Measurements from ENCODE around the gene PRPF8.

Gene PRPF8

DNA sequence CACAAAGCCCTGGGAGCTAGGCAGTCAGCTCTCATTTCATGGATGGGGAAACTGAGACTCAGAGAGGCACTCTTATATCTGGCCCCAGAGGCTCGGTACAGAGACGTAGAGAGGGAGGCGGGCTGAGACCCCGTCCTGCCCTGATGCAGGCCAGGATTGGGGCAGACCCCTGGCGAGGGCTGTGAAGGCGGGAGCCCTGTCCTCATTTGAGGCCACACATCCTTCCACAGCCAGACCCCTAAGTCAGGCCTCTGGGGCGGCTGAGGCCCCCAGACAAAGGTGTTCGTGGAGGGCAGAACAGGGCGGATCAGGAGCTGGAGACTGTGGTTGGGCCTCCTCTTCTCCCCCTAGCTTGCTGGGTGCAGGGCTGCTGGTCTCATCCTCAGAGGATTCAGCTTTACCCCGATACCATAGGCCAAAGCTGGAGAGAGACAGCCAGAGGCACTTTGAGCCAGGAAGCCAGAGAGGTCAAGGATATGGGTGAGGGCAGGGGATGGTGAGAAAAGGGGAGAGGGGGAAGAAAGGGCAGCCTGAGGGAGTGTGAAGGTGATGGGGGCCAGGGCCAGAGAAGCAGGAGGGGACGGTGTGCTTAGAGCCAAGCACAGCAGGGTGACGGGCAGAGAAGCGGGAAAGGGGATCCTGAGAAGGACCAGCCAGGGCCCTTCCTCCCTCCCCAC lies 38.3 kb downstream of the PRPF8 start:
- Histone ChIP-seq H2BK12ac (ENCODE audit: low read length in 2 of 2) (peak overlapping the region; percentile 89 to 99), H3K9ac (ENCODE audit: low read length) (no peak overlapping the region), H3K4me3 (ENCODE audit: insufficient read depth in 1 of 2, low read depth in 1 of 2, low read length in 2 of 2) (no peak overlapping the region), H3K4ac (ENCODE audit: low read depth in 1 of 2, low read length in 2 of 2) (peak overlapping the region; percentile 5 to 88), H3K4me2 (ENCODE audit: low read length, poor library complexity, severe bottlenecking) (no peak overlapping the region), H2BK120ac (ENCODE audit: low read depth, low read length) (no peak overlapping the region), H3K14ac (ENCODE audit: low read length in 2 of 2) (peak overlapping the region in 1 of 2 experiments; percentile 86), H2AK5ac (ENCODE audit: low read length, severe bottlenecking) (no peak overlapping the region), H4K91ac (ENCODE audit: low read length) (peak overlapping the region; percentile 66), H2AFZ (ENCODE audit: low read depth, low read length) (no peak overlapping the region), H3K36me3 (ENCODE audit: control insufficient read depth in 1 of 2, insufficient read depth in 2 of 2, low read depth in 1 of 2, low read length in 2 of 2) (peaks cover 21 to 22% of the 10 kb centered on the region in 2 experiments), H3K23ac (ENCODE audit: low read length in 2 of 2) (no peak overlapping the region), H3K27ac (ENCODE audit: low read length, poor library complexity, severe bottlenecking) (no peak overlapping the region), H3K27me3 (ENCODE audit: control insufficient read depth in 1 of 2, insufficient read depth in 1 of 2, low read length in 2 of 2) (no peaks in the 10 kb centered on the region), H3K9me3 (ENCODE audit: control insufficient read depth, low read length) (no peaks in the 10 kb centered on the region), H2BK5ac (ENCODE audit: low read depth, low read length, poor library complexity, severe bottlenecking) (no peak overlapping the region), H3K4me1 (ENCODE audit: control insufficient read depth, insufficient read depth, low read depth, low read length) (peaks cover 56% of the 10 kb centered on the region), H3K79me1 (replicated peaks; ENCODE audit: low read length, poor library complexity, severe bottlenecking) (no peaks in the 10 kb centered on the region), H3K18ac (ENCODE audit: low read depth in 1 of 2, low read length in 2 of 2) (peak overlapping the region in 1 of 2 experiments; percentile 89), H4K8ac (ENCODE audit: low read length) (peak overlapping the region; percentile 35), H2BK15ac (ENCODE audit: low read depth, poor library complexity, severe bottlenecking) (peak overlapping the region; percentile 38)
- no peak for DNase-seq
- 94% methylated on average over 11 of the region's 13 CpGs for WGBS

DNA sequence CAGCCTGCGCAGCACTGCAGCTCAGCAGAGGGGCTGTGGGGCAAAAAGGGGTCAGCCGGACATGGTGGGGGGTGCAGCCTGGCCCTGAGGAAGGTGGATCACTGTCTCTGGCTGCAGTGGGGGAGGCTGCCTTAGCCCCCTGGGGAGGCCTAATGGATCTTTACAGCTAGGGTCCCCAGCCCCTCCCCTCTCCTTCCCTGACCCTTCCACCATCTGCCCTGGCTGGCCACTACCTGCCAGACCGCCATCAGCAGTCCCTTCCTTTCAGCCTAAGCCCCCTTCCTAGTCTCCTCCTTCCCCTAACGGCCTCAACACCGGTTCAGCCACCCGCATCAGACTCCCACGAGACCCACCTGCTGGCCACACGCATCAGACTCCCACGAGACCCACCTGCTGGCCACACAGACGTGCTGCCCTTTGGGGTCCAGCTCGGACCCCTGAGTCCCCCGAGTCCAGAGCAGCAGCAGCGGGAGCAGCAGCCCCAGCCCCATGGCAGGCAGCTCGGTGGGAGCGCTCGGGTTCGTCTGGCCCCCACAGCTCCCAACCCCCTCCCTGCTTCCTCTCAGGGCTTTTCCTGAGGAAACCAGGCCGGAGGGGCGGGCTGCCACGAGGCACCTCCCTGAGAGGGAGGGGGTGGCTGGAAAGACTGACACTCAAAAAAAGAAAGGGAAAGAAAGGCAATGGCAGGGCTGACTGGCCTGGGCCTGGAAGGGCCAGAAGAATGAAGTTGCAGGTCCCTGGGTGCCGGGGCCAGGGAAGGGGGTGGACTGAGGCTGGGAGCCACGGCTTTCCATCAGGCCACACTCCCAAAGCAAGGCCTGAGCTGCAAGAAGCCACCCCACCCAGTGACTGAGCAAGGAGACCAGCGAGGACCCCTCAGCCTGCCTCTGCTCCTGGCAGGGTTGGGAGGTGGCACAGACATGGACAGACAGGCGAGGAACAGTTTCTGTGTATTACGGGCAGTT lies 39.2 kb downstream of the PRPF8 start, which contains the start of gene SCARF1:
Gene SCARF1, minus strand, starts transcription at position 526 of the 965 bp plus-strand sequence. Its CDS starts 35 bp downstream, at position 491.
- no peak within 1 kb of the TSS for H3K9ac ChIP-seq (ENCODE audit: low read length)
- H3K27me3 ChIP-seq (ENCODE audit: control insufficient read depth in 1 of 2, insufficient read depth in 1 of 2, low read length in 2 of 2): peaks cover 0 to 7% of the 10 kb centered on the region in 2 experiments
- peak within 1 kb of the TSS; percentile 66 for H4K91ac ChIP-seq (ENCODE audit: low read length)
- DNase-seq: peak; percentile 55
- no peaks in the 10 kb centered on the region for H3K79me1 ChIP-seq (replicated peaks; ENCODE audit: low read length, poor library complexity, severe bottlenecking)
- no peak within 1 kb of the TSS for H3K4me2 ChIP-seq (ENCODE audit: low read length, poor library complexity, severe bottlenecking)
- H3K4ac ChIP-seq (ENCODE audit: low read depth in 1 of 2, low read length in 2 of 2): peak within 1 kb of the TSS; percentile 29 to 89
- 58% methylated on average over 19 of the region's 25 CpGs for WGBS
- H3K27ac ChIP-seq (ENCODE audit: low read length, poor library complexity, severe bottlenecking): no peak within 1 kb of the TSS
- peaks cover 53% of the 10 kb centered on the region for H3K4me1 ChIP-seq (ENCODE audit: control insufficient read depth, insufficient read depth, low read depth, low read length)
- peak within 1 kb of the TSS; percentile 90 for H4K8ac ChIP-seq (ENCODE audit: low read length)
- peak within 1 kb of the TSS; percentile 91 for H2BK15ac ChIP-seq (ENCODE audit: low read depth, poor library complexity, severe bottlenecking)
- peak within 1 kb of the TSS; percentile 80 to 89 for H3K18ac ChIP-seq (ENCODE audit: low read depth in 1 of 2, low read length in 2 of 2)
- no peaks in the 10 kb centered on the region for H3K9me3 ChIP-seq (ENCODE audit: control insufficient read depth, low read length)
- H2AFZ ChIP-seq (ENCODE audit: low read depth, low read length): peak within 1 kb of the TSS; percentile 29
- peak within 1 kb of the TSS; percentile 89 to 99 for H2BK12ac ChIP-seq (ENCODE audit: low read length in 2 of 2)
- peak within 1 kb of the TSS; percentile 3 for H2AK5ac ChIP-seq (ENCODE audit: low read length, severe bottlenecking)
- H2BK5ac ChIP-seq (ENCODE audit: low read depth, low read length, poor library complexity, severe bottlenecking): no peak within 1 kb of the TSS
- peak within 1 kb of the TSS in 1 of 2 experiments; percentile 57 for H3K23ac ChIP-seq (ENCODE audit: low read length in 2 of 2)
- H3K4me3 ChIP-seq (ENCODE audit: insufficient read depth in 1 of 2, low read depth in 1 of 2, low read length in 2 of 2): no peak within 1 kb of the TSS
- H3K36me3 ChIP-seq (ENCODE audit: control insufficient read depth in 1 of 2, insufficient read depth in 2 of 2, low read depth in 1 of 2, low read length in 2 of 2): peaks cover 13 to 14% of the 10 kb centered on the region in 2 experiments
- H2BK120ac ChIP-seq (ENCODE audit: low read depth, low read length): peak within 1 kb of the TSS; percentile 0
- H3K14ac ChIP-seq (ENCODE audit: low read length in 2 of 2): peak within 1 kb of the TSS in 1 of 2 experiments; percentile 86

DNA sequence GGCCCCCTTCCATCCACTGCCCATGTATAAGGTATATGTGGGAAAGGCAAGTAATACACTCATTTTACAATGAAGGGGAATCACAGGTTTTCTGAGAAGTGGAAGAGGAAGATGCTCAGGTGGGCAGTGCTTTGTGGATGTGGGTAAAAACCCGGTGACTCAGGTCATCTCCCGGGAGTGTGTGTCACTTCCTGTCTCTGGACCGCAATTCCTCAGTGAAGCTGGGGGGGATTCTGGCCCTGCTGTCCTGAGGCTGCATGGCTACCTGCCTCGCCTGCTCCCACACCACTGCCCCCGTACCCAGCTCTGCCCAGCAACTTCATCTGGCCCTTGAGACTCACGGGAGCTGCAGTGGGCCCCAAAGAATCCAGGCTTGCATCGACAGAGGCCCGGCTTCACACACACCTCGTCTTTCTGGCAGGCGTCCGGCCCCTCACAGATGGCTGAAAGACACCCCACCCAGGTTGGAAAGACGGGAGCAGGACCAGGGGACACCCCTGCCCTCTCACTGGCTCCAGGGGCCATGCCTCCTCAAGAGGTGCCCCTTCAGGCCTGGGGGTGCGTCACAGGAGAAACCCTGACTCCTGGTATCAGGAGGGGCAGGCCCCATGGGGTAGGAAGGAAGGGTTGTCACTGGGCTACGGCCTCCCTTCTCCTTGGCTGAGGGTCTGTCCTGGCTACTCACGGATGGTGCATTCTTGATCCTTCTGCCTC lies 40.0 kb downstream of the PRPF8 start:
- H3K9ac ChIP-seq (ENCODE audit: low read length): no peak overlapping the region
- no peak overlapping the region for H3K4me3 ChIP-seq (ENCODE audit: insufficient read depth in 1 of 2, low read depth in 1 of 2, low read length in 2 of 2)
- H2BK5ac ChIP-seq (ENCODE audit: low read depth, low read length, poor library complexity, severe bottlenecking): no peak overlapping the region
- no peak overlapping the region for H2AFZ ChIP-seq (ENCODE audit: low read depth, low read length)
- H3K4me1 ChIP-seq (ENCODE audit: control insufficient read depth, insufficient read depth, low read depth, low read length): peaks cover 46% of the 10 kb centered on the region
- no peak overlapping the region for H3K27ac ChIP-seq (ENCODE audit: low read length, poor library complexity, severe bottlenecking)
- peak overlapping the region in 1 of 2 experiments; percentile 79 for H3K14ac ChIP-seq (ENCODE audit: low read length in 2 of 2)
- peak overlapping the region; percentile 80 to 89 for H3K18ac ChIP-seq (ENCODE audit: low read depth in 1 of 2, low read length in 2 of 2)
- no peak overlapping the region for H3K4me2 ChIP-seq (ENCODE audit: low read length, poor library complexity, severe bottlenecking)
- H2BK15ac ChIP-seq (ENCODE audit: low read depth, poor library complexity, severe bottlenecking): peak overlapping the region; percentile 52
- peak overlapping the region in 1 of 2 experiments; percentile 89 for H3K4ac ChIP-seq (ENCODE audit: low read depth in 1 of 2, low read length in 2 of 2)
- peak overlapping the region; percentile 0 for H2BK120ac ChIP-seq (ENCODE audit: low read depth, low read length)
- DNase-seq: peak; percentile 69
- no peaks in the 10 kb centered on the region for H3K9me3 ChIP-seq (ENCODE audit: control insufficient read depth, low read length)
- H4K91ac ChIP-seq (ENCODE audit: low read length): peak overlapping the region; percentile 48
- H2BK12ac ChIP-seq (ENCODE audit: low read length in 2 of 2): peak overlapping the region; percentile 51 to 99
- peak overlapping the region; percentile 90 for H4K8ac ChIP-seq (ENCODE audit: low read length)
- H2AK5ac ChIP-seq (ENCODE audit: low read length, severe bottlenecking): peak overlapping the region; percentile 3
- no peaks in the 10 kb centered on the region for H3K79me1 ChIP-seq (replicated peaks; ENCODE audit: low read length, poor library complexity, severe bottlenecking)
- WGBS: 47% methylated on average over 15 of the region's 15 CpGs
- H3K23ac ChIP-seq (ENCODE audit: low read length in 2 of 2): peak overlapping the region in 1 of 2 experiments; percentile 57
- H3K27me3 ChIP-seq (ENCODE audit: control insufficient read depth in 1 of 2, insufficient read depth in 1 of 2, low read length in 2 of 2): peaks cover 0 to 7% of the 10 kb centered on the region in 2 experiments
- H3K36me3 ChIP-seq (ENCODE audit: control insufficient read depth in 1 of 2, insufficient read depth in 2 of 2, low read depth in 1 of 2, low read length in 2 of 2): peaks cover 6 to 9% of the 10 kb centered on the region in 2 experiments
